H9 (cell line): Measurements from ENCODE around the gene ANXA3. TPM values are rescaled to one million over a fixed set of nuclear protein-coding genes. Genes with fewer than 3 reads are reported as not detected.

ENCODE experiments used
- DNase-seq: peaks from one replicate; pipeline ENCODE4 v3.0.0-alpha.2; 2017
- H2AFZ ChIP-seq: one replicate; pipeline ENCODE4 v1.6.1; 2013; ENCODE audit warnings: mild to moderate bottlenecking, low read length, control low read depth, moderate library complexity
- H2AK5ac ChIP-seq: 2 replicates; pipeline ENCODE4 v1.6.1; 2013; ENCODE audit warnings: low read length, control low read depth, mixed read lengths; ENCODE audit not compliant: insufficient read length
- H2BK120ac ChIP-seq: one replicate; pipeline ENCODE4 v1.6.1; 2013; ENCODE audit warnings: low read depth, mild to moderate bottlenecking, low read length, control low read depth, inconsistent platforms; ENCODE audit not compliant: poor library complexity, severe bottlenecking
- H2BK12ac ChIP-seq: 2 replicates; pipeline ENCODE4 v1.6.1; 2013; ENCODE audit warnings: low read length, control low read depth, mixed read lengths, low read depth; ENCODE audit not compliant: insufficient read length
- H2BK15ac ChIP-seq: 2 replicates; pipeline ENCODE4 v1.6.1; 2013; ENCODE audit warnings: low read depth, low read length, control low read depth
- H2BK20ac ChIP-seq: one replicate; pipeline ENCODE4 v1.6.1; 2013; ENCODE audit warnings: low read depth, mild to moderate bottlenecking, low read length, control low read depth, inconsistent platforms; ENCODE audit not compliant: poor library complexity, severe bottlenecking
- H2BK5ac ChIP-seq: 2 replicates; pipeline ENCODE4 v1.6.1; 2013; ENCODE audit warnings: low read length, control low read depth, mixed read lengths; ENCODE audit not compliant: insufficient read length
- H3K14ac ChIP-seq: 2 replicates; pipeline ENCODE4 v1.6.1; 2013; ENCODE audit warnings: low read length, control low read depth; ENCODE audit not compliant: insufficient read depth
- H3K18ac ChIP-seq: 2 replicates; pipeline ENCODE4 v1.6.1; 2013; ENCODE audit warnings: low read depth, mild to moderate bottlenecking, mixed read lengths, low read length, control low read depth; ENCODE audit not compliant: insufficient read length
- H3K23ac ChIP-seq: 2 replicates; pipeline ENCODE4 v1.6.1; 2013; ENCODE audit warnings: low read length, control low read depth, mixed read lengths, low read depth; ENCODE audit not compliant: insufficient read length
- H3K23me2 ChIP-seq: 2 replicates; pipeline ENCODE4 v1.6.1; 2013; ENCODE audit warnings: low read depth, mild to moderate bottlenecking, mixed read lengths, low read length, control low read depth; ENCODE audit not compliant: insufficient read length, poor library complexity, severe bottlenecking
- H3K27ac ChIP-seq: 2 replicates; pipeline ENCODE4 v1.5.1; 2013; ENCODE audit warnings: low read length, control low read depth, mixed read lengths, low read depth; ENCODE audit not compliant: insufficient read length
- H3K27me3 ChIP-seq: 2 replicates; pipeline ENCODE4 v1.6.1; 2013; ENCODE audit warnings: low read length, control low read depth, inconsistent platforms; ENCODE audit not compliant: insufficient read depth
- H3K4ac ChIP-seq: 2 replicates; pipeline ENCODE4 v1.6.1; 2013; ENCODE audit warnings: low read depth, mild to moderate bottlenecking, control low read depth, inconsistent platforms, low read length, moderate library complexity
- H3K4me1 ChIP-seq: 2 replicates; pipeline ENCODE4 v1.6.1; 2013; ENCODE audit warnings: low read length, control low read depth, inconsistent platforms; ENCODE audit not compliant: insufficient read depth
- H3K4me2 ChIP-seq: 2 replicates; pipeline ENCODE4 v1.6.1; 2013; ENCODE audit warnings: low read length, control low read depth, mixed read lengths; ENCODE audit not compliant: insufficient read length, insufficient read depth
- H3K56ac ChIP-seq: 2 replicates; pipeline ENCODE4 v1.6.1; 2013; ENCODE audit warnings: low read depth, mild to moderate bottlenecking, mixed read lengths, low read length, control low read depth; ENCODE audit not compliant: insufficient read length
- H3K79me1 ChIP-seq: 2 replicates; pipeline ENCODE4 v1.6.1; 2013; ENCODE audit warnings: low read depth, mild to moderate bottlenecking, moderate library complexity, low read length, control low read depth, inconsistent platforms; ENCODE audit not compliant: insufficient read depth, poor library complexity, severe bottlenecking
- H3K79me2 ChIP-seq: 2 replicates; pipeline ENCODE4 v1.6.1; 2013; ENCODE audit warnings: low read length, control low read depth, inconsistent platforms; ENCODE audit not compliant: insufficient read depth
- H3K9ac ChIP-seq: 2 replicates; pipeline ENCODE4 v1.6.1; 2013; ENCODE audit warnings: low read length, control low read depth, mixed read lengths; ENCODE audit not compliant: insufficient read length; ENCODE audit errors: extremely low read depth
- H3K9me3 ChIP-seq: one replicate; pipeline ENCODE4 v1.6.1; 2013; ENCODE audit warnings: low read depth, low read length, inconsistent platforms; ENCODE audit not compliant: control insufficient read depth
- H3T11ph ChIP-seq: one replicate; pipeline ENCODE4 v1.6.1; 2013; ENCODE audit warnings: mild to moderate bottlenecking, low read length, control low read depth, inconsistent platforms
- H4K20me1 ChIP-seq: one replicate; pipeline ENCODE4 v1.6.1; 2013; ENCODE audit not compliant: control insufficient read depth, insufficient read length, insufficient read depth
- H4K5ac ChIP-seq: 2 replicates; pipeline ENCODE4 v1.6.1; 2013; ENCODE audit warnings: low read depth, mild to moderate bottlenecking, mixed read lengths, low read length, control low read depth; ENCODE audit not compliant: insufficient read length
- H4K8ac ChIP-seq: replicated peaks from 2 replicates; pipeline ENCODE4 v1.6.1; 2013; ENCODE audit warnings: low read length, control low read depth, mixed read lengths, low read depth; ENCODE audit not compliant: insufficient read length
- H4K91ac ChIP-seq: 2 replicates; pipeline ENCODE4 v1.6.1; 2013; ENCODE audit warnings: low read depth, mild to moderate bottlenecking, moderate library complexity, mixed read lengths, low read length, control low read depth; ENCODE audit not compliant: insufficient read length
- H3K27ac Mint-ChIP-seq, 3 experiments: 2 replicates in 2 of 3; 3 replicates in 1 of 3; pipeline ENCODE4 v1.8.0; 2020 to 2021; ENCODE audit warnings: mixed read lengths in 3 of 3, mild to moderate bottlenecking in 1 of 3, moderate library complexity in 1 of 3
- H3K27me3 Mint-ChIP-seq: 2 replicates; pipeline ENCODE4 v1.8.0; 2021; ENCODE audit warnings: low read depth, mild to moderate bottlenecking, moderate library complexity, mixed read lengths
- H3K36me3 Mint-ChIP-seq, 3 experiments: 2 replicates in 2 of 3; 3 replicates in 1 of 3; pipeline ENCODE4 v1.8.0; 2020 to 2021; ENCODE audit warnings: low read depth in 3 of 3, mixed read lengths in 3 of 3; ENCODE audit not compliant: insufficient read depth in 1 of 3
- H3K4me1 Mint-ChIP-seq, 2 experiments: 2 replicates each; pipeline ENCODE4 v1.8.0; 2020; ENCODE audit warnings: mixed read lengths in 2 of 2
- H3K4me3 Mint-ChIP-seq, 2 experiments: 2 replicates in 1 of 2; 3 replicates in 1 of 2; pipeline ENCODE4 v1.8.0; 2020 to 2021; ENCODE audit warnings: mild to moderate bottlenecking in 2 of 2, mixed read lengths in 2 of 2, moderate library complexity in 1 of 2
- H3K9me3 Mint-ChIP-seq, 2 experiments: 2 replicates in 1 of 2; 3 replicates in 1 of 2; pipeline ENCODE4 v1.8.0; 2020; ENCODE audit warnings: mild to moderate bottlenecking in 2 of 2, mixed read lengths in 2 of 2, moderate library complexity in 1 of 2
- CTCF ChIP-seq: fragments of 200-600 bp; sonication (generic); conservative IDR thresholded peaks from 3 replicates; pipeline ENCODE4 v1.8.0; 2021; ENCODE audit warnings: antibody characterized with exemption, mild to moderate bottlenecking
- WGBS: extraction: QIAGEN DNeasy Blood & Tissue Kit; methylation state at CpG from one replicate; pipeline ENCODE4 v1.1.7; 2013; ENCODE audit warnings: missing lambda C conversion rate, low lambda C conversion rate, mixed read lengths; ENCODE audit not compliant: insufficient read length; ENCODE audit errors: extremely low coverage; 5-methylcytosine and 5-hydroxymethylcytosine counted together
- total RNA-seq: library from RNA; stranded (reverse); gene quantifications from 2 replicates; pipeline ENCODE4 v1.2.1, GENCODE V29; 2021

Gene ANXA3
- total RNA-seq, 1 experiment from 2014 or later: 20.6 TPM

GRCh38 chr4:78638337-78639172 lies 87.0 kb downstream of the ANXA3 start:
- Histone ChIP-seq H4K20me1 (no peaks in the 10 kb centered on the region), H3K27ac (no peak overlapping the region), H2BK120ac (no peak overlapping the region), H2AK5ac (no peak overlapping the region), H3K4me2 (no peak overlapping the region), H3K18ac (no peak overlapping the region), H3K9me3 (no peaks in the 10 kb centered on the region), H3K4me1 (no peaks in the 10 kb centered on the region), H4K8ac (no peak overlapping the region), H3K9ac (no peak overlapping the region), H2AFZ (no peak overlapping the region), H3K79me2 (no peaks in the 10 kb centered on the region), H2BK12ac (no peak overlapping the region), H4K5ac (no peak overlapping the region), H3K4ac (no peak overlapping the region), H4K91ac (no peak overlapping the region), H3K23me2 (no peaks in the 10 kb centered on the region), H3K14ac (no peak overlapping the region), H2BK20ac (no peak overlapping the region), H3K79me1 (no peaks in the 10 kb centered on the region), H3K27me3 (no peaks in the 10 kb centered on the region), H3K23ac (no peak overlapping the region), H3K56ac (no peak overlapping the region), H3T11ph (no peak overlapping the region), H2BK5ac (no peak overlapping the region), H2BK15ac (no peak overlapping the region)
- Mint-ChIP-seq H3K36me3 (no peaks in the 10 kb centered on the region), H3K4me1 (peaks cover 0 to 4% of the 10 kb centered on the region in 2 experiments; a peak in 1 of 4 replicates), H3K27ac (no peak overlapping the region; a peak in 1 of 7 replicates), H3K9me3 (no peaks in the 10 kb centered on the region), H3K4me3 (no peak overlapping the region), H3K27me3 (peaks cover 1% of the 10 kb centered on the region; the same call in 1 of the 2 replicates)
- no CpG with 5 or more reads among the region's 4 CpGs for WGBS
- no peak for TF ChIP-seq CTCF
- DNase-seq: no peak
